VCaP (cell line): ENCODE results near the gene FRMD5.
A peak's percentile ranks its signal among the peaks of the same experiment; 100 is the strongest.
"Not testable (repeated sequence)": the region's sequence is repeated elsewhere in the genome, so short reads cannot be mapped to it uniquely, and the experiment has no call there.

Source experiments
- H3K27ac ChIP-seq: fragments of 450-650 bp; 2 replicates; pipeline ENCODE4 v1.5.1; 2017
- TF ChIP-seq, protein P1 (sequence below): fragments of 450-650 bp; conservative IDR thresholded peaks from 2 replicates; pipeline ENCODE4 v1.5.1; 2017; ENCODE audit warnings: mild to moderate bottlenecking, moderate library complexity

Gene FRMD5

DNA sequence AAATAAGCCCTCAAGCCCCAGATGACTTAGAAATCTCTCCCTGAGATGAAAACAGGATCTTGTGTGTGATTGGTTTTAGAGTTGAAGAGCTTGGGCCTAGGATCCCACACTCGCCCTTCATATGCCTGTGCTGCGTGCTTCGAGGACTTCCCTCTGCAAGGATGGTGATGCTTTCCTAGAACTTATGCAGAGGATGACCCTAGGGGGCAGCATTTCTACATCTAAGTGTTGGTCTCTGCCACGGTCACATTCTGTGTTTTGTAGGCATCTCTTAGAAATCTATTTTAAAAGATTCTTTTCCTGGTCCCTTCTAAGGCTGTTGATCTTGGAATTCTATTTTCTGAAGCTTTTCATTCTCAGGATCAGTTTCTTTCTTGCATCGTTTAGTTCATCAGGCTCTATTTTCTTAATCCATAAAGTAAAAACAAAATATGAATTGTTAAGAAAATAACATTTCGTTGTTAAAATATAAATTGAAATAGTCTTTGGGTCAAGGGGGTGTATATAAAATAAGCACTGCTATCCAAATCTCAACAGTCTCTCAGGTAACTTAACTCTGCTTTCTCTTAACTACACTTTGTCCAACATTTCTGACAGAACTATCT, 322.6 kb downstream of the FRMD5 start:
- peak overlapping the region; percentile 5; the same call in 1 of the 2 replicates for H3K27ac ChIP-seq
- TF ChIP-seq, protein P1, sequence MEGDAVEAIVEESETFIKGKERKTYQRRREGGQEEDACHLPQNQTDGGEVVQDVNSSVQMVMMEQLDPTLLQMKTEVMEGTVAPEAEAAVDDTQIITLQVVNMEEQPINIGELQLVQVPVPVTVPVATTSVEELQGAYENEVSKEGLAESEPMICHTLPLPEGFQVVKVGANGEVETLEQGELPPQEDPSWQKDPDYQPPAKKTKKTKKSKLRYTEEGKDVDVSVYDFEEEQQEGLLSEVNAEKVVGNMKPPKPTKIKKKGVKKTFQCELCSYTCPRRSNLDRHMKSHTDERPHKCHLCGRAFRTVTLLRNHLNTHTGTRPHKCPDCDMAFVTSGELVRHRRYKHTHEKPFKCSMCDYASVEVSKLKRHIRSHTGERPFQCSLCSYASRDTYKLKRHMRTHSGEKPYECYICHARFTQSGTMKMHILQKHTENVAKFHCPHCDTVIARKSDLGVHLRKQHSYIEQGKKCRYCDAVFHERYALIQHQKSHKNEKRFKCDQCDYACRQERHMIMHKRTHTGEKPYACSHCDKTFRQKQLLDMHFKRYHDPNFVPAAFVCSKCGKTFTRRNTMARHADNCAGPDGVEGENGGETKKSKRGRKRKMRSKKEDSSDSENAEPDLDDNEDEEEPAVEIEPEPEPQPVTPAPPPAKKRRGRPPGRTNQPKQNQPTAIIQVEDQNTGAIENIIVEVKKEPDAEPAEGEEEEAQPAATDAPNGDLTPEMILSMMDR: peak; percentile 79

DNA sequence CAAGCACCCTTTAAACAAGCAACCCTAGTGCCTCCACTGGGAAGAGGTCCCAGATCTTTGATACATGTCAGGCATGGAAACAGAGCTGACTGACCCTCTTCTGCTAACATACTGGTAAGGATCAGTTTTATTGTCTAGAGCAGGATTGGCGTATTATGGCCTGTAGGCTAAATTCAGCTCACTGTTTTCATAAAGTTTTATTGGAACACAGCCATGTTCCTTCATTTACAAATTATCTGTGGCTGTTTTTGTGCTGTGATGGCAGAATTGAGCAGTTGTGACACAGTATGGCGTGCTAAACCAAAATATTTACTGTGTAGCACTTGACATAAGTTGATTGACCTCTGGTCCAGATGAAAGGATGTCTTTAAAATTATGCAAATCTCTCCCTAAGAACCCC, 323.2 kb downstream of the FRMD5 start:
- TF ChIP-seq, protein P1: no peak
- H3K27ac ChIP-seq: no peak overlapping the region

DNA sequence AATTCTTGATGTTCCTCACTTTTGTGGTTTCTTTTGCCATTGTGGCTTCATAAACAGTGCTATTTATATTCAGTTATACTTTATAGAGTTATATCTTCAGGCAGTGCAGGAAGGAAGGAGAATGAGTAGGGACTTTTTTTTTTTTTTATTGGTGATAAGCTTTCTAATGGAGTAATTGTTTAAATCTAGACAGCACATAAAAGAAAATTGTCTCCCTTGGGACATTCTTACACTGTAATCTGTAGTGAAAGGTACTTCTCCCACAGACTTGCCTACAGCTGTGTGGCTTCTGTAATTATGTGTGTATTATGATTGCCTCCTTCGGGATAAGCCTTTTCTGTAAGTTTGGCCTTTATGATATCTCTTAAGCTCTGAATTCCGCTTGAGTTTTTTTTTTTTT, 326.7 kb downstream of the FRMD5 start:
- TF ChIP-seq, protein P1: no peak
- H3K27ac ChIP-seq: no peak overlapping the region

DNA sequence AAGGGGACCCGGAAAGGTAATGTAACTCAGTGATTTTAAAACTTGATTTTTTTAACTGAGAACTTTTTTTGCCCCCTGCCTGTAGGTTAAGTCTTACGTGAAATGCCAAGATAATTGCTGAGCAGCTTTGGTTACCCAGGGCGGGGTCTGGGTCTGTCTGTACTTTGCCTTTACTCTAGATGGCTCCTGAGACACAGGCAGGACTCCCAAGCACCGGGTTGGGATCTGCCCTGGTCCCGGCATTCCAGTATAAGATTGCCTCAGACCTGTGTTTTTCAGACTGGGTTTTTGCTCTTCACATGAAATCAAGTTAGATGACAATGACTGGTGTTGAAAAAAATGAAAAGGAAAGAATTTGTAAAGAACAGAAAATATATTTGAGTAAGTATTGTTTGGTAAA, 328.0 kb downstream of the FRMD5 start:
- no peak overlapping the region for H3K27ac ChIP-seq
- TF ChIP-seq, protein P1: no peak

DNA sequence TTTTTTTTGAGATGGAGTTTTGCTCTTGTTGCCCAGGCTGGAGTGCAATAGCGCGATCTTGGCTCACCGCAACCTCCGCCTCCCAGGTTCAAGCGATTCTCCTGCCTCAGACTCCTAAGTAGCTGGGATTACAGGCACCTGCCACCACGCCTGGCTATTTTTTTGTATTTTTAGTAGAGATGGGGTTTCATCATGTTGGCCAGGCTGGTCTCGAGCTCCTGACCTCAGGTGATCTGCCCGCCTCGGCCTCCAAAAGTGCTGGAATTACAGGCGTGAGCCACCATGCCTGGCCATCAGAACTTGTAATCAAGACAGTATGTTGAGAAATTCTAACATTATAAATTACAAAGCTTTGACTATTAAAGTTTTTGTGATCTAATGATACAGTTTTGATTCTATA, 328.4 kb downstream of the FRMD5 start:
- H3K27ac ChIP-seq: not testable (repeated sequence)

DNA sequence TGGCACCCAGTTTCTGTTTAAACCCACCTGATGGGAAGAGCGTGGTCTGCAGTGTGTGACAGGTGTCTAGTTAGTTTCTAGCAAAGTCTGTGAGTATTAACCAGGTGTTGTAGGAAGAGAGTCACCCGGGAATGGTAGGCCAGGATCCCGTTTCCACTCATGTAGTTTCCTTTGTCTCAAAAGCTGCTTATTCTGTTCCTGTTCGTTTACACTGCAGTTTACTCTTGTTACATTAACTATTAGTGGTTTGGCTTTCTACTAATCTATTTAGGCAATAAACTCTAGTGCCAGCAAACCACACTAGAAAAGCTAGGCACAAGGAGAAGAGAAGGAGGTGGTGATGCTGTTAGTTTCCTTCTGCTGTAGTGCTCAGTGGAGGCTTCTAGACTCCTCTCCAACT, 335.5 kb downstream of the FRMD5 start:
- TF ChIP-seq, protein P1: no peak
- H3K27ac ChIP-seq: peak overlapping the region; percentile 82

DNA sequence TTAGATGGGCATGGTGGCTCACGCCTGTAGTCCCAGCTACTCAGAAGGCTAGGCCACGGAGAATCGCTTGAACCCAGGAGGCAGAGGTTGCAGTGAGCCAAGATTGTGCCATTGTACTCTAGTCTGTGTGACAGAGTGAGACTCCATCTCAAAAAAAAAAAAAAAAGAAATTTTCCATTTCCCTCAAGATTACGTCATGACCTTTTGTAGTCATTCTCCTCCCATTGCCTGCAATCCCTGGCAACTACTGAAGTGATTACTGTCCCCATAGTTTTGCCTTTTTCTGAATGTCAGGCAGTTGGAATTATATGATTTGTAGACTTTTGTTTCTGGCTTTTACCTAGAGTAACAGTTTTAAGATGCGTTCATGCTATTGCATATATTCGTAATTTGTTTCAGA, 340.3 kb downstream of the FRMD5 start:
- H3K27ac ChIP-seq: no peak overlapping the region
- TF ChIP-seq, protein P1: no peak

DNA sequence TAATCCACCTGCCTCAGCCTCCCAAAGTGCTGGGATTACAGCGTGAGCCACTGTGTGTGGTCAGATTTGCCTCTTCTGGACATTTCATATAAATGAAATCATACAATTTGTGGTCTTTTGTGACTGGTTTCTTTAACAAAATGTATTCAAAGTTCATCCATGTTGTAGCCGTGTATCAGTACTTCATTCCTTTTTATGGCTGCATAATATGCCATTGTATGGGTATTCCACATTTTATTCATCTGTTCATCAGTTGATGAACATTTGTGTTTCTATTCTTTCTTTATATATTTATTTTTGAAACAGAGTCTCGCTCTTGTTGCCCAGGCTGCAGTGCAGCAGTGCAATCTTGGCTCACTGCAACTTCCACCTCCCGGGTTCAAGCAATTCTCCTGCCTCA, 342.5 kb downstream of the FRMD5 start:
- TF ChIP-seq, protein P1: no peak
- H3K27ac ChIP-seq: no peak overlapping the region
